Mesothelial cell of epicardium (in vitro differentiated cells): ENCODE data around the gene IL16. TPM values are rescaled to one million over a fixed set of nuclear protein-coding genes. Genes with fewer than 3 reads are reported as not detected.

ENCODE experiments used
- DNase-seq, 2 experiments: peaks; one replicate each; pipeline ENCODE4 v3.0.0; 2021; ENCODE audit warnings: low spot score in 2 of 2; ENCODE audit not compliant: unreplicated experiment in 2 of 2
- H3K27ac Mint-ChIP-seq: 2 replicates; pipeline ENCODE4 v1.8.0; 2021; ENCODE audit warnings: mixed read lengths
- H3K27me3 Mint-ChIP-seq: 2 replicates; pipeline ENCODE4 v1.8.0; 2021; ENCODE audit warnings: low read depth, mixed read lengths
- H3K36me3 Mint-ChIP-seq: 2 replicates; pipeline ENCODE4 v1.8.0; 2021; ENCODE audit warnings: mixed read lengths
- H3K4me1 Mint-ChIP-seq: 2 replicates; pipeline ENCODE4 v1.8.0; 2021; ENCODE audit warnings: mixed read lengths
- H3K4me3 Mint-ChIP-seq: 2 replicates; pipeline ENCODE4 v1.8.0; 2021; ENCODE audit warnings: mild to moderate bottlenecking, moderate library complexity, mixed read lengths
- H3K9me3 Mint-ChIP-seq: 2 replicates; pipeline ENCODE4 v1.8.0; 2021; ENCODE audit warnings: mixed read lengths
- total RNA-seq: library from RNA; stranded (reverse); gene quantifications from 3 replicates; pipeline ENCODE4 v1.2.1, GENCODE V29; 2021
- TF ChIP-seq, protein P1 (sequence below): fragments of 200-600 bp; sonication (generic); IDR thresholded peaks from one replicate; pipeline ENCODE4 v1.5.0; 2021; ENCODE audit warnings: antibody characterized with exemption; ENCODE audit not compliant: unreplicated experiment

The IL16 gene
- total RNA-seq, 1 donor from 2014 or later: 0.27 TPM

DNA sequence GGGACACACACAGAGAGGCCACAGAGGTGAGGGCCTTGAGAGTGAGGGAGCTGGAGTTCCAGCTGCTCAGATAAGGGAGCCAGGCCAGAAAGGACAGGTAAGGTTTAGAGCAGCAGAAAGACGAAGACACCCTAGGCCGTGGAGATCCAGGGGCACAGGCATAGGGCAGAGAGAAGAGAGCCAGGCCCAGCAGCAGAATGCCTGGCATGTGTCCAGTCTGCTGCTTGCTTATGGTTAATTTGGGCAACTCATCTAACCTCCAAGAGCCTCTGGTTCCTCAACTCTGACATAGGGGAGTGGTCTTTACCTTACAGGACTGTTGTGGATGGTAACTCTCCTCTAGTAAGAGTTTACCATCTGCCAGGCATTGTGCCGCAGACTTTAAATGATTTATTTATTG, 91.4 kb downstream of the IL16 start:
- no peak for DNase-seq
- Mint-ChIP-seq H3K36me3 (no peaks in the 10 kb centered on the region), H3K4me1 (no peaks in the 10 kb centered on the region), H3K27me3 (peaks cover 25% of the 10 kb centered on the region), H3K4me3 (no peak overlapping the region), H3K9me3 (no peaks in the 10 kb centered on the region), H3K27ac (no peak overlapping the region)
- TF ChIP-seq, protein P1, sequence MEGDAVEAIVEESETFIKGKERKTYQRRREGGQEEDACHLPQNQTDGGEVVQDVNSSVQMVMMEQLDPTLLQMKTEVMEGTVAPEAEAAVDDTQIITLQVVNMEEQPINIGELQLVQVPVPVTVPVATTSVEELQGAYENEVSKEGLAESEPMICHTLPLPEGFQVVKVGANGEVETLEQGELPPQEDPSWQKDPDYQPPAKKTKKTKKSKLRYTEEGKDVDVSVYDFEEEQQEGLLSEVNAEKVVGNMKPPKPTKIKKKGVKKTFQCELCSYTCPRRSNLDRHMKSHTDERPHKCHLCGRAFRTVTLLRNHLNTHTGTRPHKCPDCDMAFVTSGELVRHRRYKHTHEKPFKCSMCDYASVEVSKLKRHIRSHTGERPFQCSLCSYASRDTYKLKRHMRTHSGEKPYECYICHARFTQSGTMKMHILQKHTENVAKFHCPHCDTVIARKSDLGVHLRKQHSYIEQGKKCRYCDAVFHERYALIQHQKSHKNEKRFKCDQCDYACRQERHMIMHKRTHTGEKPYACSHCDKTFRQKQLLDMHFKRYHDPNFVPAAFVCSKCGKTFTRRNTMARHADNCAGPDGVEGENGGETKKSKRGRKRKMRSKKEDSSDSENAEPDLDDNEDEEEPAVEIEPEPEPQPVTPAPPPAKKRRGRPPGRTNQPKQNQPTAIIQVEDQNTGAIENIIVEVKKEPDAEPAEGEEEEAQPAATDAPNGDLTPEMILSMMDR: no peak

DNA sequence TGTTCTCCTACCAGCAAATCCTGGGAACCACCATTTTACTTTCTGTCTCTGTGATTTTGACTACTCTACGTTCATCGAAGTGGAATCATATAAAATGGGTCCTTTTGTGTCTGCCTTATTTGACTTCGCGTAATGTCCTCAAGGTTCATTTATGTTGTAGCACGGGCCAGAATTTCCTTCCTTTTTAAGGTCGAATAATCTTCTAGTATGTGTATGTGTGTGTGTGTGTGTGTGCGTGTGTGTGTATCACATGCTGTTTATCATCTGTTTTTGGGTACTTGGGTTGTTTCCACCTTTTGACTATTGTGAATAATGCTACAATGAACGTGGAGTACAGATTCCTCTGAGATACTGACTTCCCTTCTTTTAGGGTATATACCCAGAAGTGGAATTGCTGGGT, 91.9 kb downstream of the IL16 start:
- Mint-ChIP-seq H3K36me3 (no peaks in the 10 kb centered on the region), H3K27ac (no peak overlapping the region), H3K9me3 (no peaks in the 10 kb centered on the region), H3K27me3 (peaks cover 25% of the 10 kb centered on the region), H3K4me1 (no peaks in the 10 kb centered on the region), H3K4me3 (no peak overlapping the region)
- TF ChIP-seq, protein P1: no peak
- no peak for DNase-seq

DNA sequence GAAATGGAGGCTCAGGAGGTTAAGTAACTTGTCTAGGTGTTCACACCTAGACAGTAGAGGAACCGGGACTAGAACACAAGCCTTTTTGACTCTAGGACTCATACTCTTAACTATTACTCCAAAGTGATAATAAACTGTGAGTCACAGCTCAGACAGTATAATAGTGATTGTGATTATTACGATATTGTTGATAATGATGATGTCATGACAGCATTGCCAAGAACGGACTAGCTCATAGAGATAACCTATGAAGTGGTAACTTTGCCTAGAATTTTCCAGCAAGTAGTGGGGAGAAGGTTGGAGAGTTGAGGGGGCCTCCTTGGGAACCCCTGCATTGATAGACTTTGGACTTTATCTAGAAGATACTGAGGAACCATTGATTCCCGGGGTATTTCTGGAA, 93.2 kb downstream of the IL16 start:
- no peaks in the 10 kb centered on the region for H3K9me3 Mint-ChIP-seq
- TF ChIP-seq, protein P1: no peak
- H3K27ac Mint-ChIP-seq: no peak overlapping the region
- no peaks in the 10 kb centered on the region for H3K36me3 Mint-ChIP-seq
- H3K4me1 Mint-ChIP-seq: peaks cover 6% of the 10 kb centered on the region
- no peak for DNase-seq
- no peak overlapping the region for H3K4me3 Mint-ChIP-seq
- peaks cover 29% of the 10 kb centered on the region for H3K27me3 Mint-ChIP-seq

DNA sequence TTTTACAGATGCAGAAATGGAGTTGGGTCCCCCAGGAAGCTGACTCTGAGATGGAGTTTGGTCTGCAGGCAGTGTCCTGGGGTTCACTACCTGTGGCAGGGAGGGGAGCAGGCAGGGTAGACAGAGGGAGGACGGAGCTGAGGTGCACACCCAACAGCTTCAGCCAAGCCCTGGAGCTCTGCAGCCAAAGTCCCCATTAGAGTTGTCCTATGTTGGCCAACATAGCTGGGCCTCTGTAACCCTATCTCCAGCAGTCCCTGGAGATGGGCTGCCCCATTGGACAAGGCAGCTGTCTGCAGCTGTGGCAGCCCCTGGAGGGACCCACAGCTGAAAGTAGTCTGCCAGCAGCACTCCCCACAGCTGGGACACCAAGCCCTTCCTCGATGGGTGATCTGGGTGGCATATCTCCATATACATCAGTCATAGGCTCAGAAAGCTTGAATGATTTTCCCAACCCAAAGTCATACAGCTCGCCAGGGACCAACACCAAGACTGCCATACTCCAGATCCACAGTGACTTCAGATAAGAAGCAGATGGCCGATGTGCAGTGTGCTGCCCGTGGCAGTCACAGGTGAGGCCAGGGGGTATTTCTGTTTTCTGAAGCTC, 95.3 kb downstream of the IL16 start:
- H3K9me3 Mint-ChIP-seq: no peaks in the 10 kb centered on the region
- no peaks in the 10 kb centered on the region for H3K36me3 Mint-ChIP-seq
- peaks cover 6% of the 10 kb centered on the region for H3K4me1 Mint-ChIP-seq
- peaks cover 34% of the 10 kb centered on the region for H3K27me3 Mint-ChIP-seq
- no peak overlapping the region for H3K4me3 Mint-ChIP-seq
- TF ChIP-seq, protein P1: no peak
- no peak overlapping the region for H3K27ac Mint-ChIP-seq
- no peak for DNase-seq

DNA sequence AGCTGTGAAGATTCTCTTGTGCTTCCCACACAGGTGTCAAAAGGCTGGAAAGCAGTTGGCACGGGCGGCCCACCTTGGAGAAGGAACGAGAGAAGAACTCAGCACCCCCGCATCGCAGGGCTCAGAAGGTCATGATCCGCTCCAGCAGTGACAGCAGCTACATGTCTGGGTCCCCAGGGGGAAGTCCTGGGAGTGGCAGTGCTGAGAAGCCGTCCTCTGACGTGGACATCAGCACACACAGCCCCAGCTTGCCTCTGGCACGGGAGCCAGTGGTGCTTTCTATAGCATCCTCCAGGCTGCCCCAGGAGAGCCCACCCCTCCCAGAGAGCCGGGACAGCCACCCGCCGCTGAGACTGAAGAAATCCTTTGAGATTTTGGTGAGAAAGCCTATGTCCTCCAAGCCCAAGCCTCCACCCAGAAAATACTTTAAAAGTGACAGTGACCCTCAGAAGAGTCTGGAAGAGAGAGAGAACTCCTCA, 95.9 kb downstream of the IL16 start:
- no peak overlapping the region for H3K27ac Mint-ChIP-seq
- no peaks in the 10 kb centered on the region for H3K36me3 Mint-ChIP-seq
- DNase-seq: no peak
- H3K9me3 Mint-ChIP-seq: no peaks in the 10 kb centered on the region
- peaks cover 6% of the 10 kb centered on the region for H3K4me1 Mint-ChIP-seq
- TF ChIP-seq, protein P1: no peak
- H3K4me3 Mint-ChIP-seq: no peak overlapping the region
- peaks cover 37% of the 10 kb centered on the region for H3K27me3 Mint-ChIP-seq
